ENCODE results near the gene AUH.

DNA sequence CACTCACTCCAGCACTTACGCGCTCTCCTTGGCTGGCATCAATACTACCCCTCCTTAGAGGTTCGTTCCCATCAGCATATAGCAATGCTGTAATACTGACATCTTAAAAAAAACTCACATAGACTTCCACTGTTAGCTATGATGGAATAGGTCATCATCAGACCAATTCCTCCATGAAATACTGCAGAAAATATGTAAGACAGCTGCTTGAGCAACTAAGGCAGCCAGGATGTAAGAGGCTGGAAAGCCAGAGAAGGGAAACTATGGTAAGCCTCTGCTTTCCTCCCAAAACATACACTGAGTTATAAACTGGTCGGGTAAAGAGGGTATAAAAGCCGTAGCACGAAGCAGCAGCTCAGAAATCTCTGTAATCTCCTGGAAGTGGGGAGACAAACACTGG is 33.5 kb downstream of the AUH start:
- TF ChIP-seq SMC3 (conservative IDR thresholded peaks at IDR 0.05; ENCODE audit: poor library complexity) = no peak
- TF ChIP-seq TAF1 (IDR thresholded peaks at IDR 0.05; ENCODE audit: low read depth) = no peak
- TF ChIP-seq, protein P1, sequence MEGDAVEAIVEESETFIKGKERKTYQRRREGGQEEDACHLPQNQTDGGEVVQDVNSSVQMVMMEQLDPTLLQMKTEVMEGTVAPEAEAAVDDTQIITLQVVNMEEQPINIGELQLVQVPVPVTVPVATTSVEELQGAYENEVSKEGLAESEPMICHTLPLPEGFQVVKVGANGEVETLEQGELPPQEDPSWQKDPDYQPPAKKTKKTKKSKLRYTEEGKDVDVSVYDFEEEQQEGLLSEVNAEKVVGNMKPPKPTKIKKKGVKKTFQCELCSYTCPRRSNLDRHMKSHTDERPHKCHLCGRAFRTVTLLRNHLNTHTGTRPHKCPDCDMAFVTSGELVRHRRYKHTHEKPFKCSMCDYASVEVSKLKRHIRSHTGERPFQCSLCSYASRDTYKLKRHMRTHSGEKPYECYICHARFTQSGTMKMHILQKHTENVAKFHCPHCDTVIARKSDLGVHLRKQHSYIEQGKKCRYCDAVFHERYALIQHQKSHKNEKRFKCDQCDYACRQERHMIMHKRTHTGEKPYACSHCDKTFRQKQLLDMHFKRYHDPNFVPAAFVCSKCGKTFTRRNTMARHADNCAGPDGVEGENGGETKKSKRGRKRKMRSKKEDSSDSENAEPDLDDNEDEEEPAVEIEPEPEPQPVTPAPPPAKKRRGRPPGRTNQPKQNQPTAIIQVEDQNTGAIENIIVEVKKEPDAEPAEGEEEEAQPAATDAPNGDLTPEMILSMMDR (IDR thresholded peaks at IDR 0.05; ENCODE audit: poor library complexity, severe bottlenecking) = no peak
- TF ChIP-seq RAD21 (conservative IDR thresholded peaks at IDR 0.05) = no peak
- TF ChIP-seq EZH2 (IDR thresholded peaks at IDR 0.05; ENCODE audit: borderline replicate concordance, insufficient read depth, low read length, poor library complexity, severe bottlenecking) = no peak
- TF ChIP-seq, protein P2, sequence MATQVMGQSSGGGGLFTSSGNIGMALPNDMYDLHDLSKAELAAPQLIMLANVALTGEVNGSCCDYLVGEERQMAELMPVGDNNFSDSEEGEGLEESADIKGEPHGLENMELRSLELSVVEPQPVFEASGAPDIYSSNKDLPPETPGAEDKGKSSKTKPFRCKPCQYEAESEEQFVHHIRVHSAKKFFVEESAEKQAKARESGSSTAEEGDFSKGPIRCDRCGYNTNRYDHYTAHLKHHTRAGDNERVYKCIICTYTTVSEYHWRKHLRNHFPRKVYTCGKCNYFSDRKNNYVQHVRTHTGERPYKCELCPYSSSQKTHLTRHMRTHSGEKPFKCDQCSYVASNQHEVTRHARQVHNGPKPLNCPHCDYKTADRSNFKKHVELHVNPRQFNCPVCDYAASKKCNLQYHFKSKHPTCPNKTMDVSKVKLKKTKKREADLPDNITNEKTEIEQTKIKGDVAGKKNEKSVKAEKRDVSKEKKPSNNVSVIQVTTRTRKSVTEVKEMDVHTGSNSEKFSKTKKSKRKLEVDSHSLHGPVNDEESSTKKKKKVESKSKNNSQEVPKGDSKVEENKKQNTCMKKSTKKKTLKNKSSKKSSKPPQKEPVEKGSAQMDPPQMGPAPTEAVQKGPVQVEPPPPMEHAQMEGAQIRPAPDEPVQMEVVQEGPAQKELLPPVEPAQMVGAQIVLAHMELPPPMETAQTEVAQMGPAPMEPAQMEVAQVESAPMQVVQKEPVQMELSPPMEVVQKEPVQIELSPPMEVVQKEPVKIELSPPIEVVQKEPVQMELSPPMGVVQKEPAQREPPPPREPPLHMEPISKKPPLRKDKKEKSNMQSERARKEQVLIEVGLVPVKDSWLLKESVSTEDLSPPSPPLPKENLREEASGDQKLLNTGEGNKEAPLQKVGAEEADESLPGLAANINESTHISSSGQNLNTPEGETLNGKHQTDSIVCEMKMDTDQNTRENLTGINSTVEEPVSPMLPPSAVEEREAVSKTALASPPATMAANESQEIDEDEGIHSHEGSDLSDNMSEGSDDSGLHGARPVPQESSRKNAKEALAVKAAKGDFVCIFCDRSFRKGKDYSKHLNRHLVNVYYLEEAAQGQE (IDR thresholded peaks at IDR 0.05; ENCODE audit: borderline replicate concordance) = no peak
- no peak for TF ChIP-seq EP300 (conservative IDR thresholded peaks at IDR 0.05; ENCODE audit: poor library complexity, severe bottlenecking)
- no peak for TF ChIP-seq POLR2AphosphoS5 (IDR thresholded peaks at IDR 0.05)
- no peak for TF ChIP-seq MXI1 (conservative IDR thresholded peaks at IDR 0.05; ENCODE audit: poor library complexity, severe bottlenecking)
